Eye (tissue), 1 donor: ENCODE measurements around the gene ACOXL.
A peak's percentile ranks its signal among the peaks of the same experiment; 100 is the strongest.

Source experiments
- DNase-seq: peaks from one replicate; pipeline ENCODE4 v3.0.0-alpha.2; 2015

Gene ACOXL

DNA sequence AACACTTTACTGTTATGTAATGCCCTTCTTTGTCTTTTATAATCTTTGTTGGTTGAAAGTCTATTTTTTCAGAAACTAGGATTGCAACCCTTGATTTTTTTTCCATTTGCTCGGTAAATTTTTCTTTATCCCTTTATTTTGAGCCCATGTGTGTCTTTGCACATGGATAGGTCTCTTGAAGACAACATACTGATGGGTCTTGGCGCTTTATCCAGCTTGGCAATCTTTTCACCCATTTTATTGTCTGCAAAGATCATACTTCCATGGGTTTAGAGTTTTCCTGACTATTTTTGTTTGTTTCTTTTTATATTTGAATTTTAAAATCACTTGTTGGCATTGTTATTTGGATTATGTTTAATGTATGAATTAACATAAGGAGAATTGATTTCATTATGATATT is 27.0 kb downstream of the ACOXL start:
- DNase-seq = no peak

- DNase-seq = no peak
Observed at GRCh38 chr2:110764931-110765330, 32.6 kb downstream of the ACOXL start.

- no peak for DNase-seq
Observed at GRCh38 chr2:110766291-110766690, 33.9 kb downstream of the ACOXL start.

- no peak for DNase-seq
Observed at GRCh38 chr2:110768591-110768990, 36.2 kb downstream of the ACOXL start.

- peak; percentile 93 for DNase-seq
Observed at GRCh38 chr2:110770404-110770958, 38.1 kb downstream of the ACOXL start.

GRCh38 chr2:110770959-110771431 is 38.6 kb downstream of the ACOXL start:
- no peak for DNase-seq

DNA sequence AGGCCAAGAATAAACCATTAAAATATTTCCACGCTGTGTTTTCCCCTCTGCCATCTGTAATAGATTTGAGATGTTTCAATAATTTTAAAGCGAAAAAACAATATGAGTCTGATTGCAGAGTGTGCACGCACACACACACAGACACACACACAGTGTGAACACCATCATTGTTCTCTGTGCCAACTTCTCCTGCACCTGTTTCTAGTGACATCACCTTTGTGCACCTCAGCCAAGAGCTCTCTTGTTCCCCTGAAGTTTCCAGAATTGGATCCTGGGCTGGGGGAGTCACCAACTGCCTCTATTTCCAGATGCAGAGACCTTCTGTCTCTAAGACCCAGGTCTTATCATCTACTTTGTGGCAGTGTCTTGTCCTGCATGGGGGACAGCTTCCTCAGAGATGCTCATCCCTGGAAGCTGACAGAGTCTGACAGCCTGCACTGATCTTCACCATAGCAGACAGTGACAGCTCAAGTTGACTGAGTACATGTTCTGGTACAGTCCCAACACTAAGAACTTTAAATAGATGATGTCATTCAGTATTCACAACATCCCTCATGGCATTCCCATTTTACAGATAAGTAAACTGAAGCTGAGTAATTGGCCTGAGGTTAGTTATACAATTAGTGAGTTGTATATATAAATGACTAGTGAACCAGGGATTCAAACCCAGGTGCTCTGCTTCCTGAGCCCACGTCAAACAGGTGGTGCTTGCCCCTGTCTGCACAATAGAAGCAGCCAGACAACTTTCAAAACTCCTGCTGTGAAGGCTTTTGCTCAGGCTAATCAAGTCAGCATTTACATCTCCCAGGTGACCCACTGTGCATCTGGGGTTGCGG is 39.4 kb downstream of the ACOXL start:
- DNase-seq = no peak

DNA sequence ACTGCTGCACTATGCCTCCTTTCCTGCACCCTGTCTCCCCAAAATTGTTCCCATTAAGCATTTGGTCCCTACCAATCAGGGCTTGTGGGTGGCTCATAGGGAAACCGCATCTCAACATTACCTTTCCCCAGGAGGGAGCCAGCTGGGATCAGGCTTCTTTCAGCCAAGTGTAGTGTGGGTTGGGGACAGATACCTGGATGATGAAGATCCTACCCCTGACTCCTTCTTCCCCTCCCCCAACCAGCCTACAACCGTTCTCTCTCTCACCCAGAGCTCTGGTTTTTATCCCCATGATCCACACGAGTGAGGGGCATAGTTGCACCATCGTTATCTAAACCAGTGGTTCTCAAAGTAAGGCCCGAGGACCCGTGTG is 40.0 kb downstream of the ACOXL start:
- DNase-seq = no peak

- DNase-seq = no peak
Observed at GRCh38 chr2:110773401-110773921, 41.1 kb downstream of the ACOXL start.

DNA sequence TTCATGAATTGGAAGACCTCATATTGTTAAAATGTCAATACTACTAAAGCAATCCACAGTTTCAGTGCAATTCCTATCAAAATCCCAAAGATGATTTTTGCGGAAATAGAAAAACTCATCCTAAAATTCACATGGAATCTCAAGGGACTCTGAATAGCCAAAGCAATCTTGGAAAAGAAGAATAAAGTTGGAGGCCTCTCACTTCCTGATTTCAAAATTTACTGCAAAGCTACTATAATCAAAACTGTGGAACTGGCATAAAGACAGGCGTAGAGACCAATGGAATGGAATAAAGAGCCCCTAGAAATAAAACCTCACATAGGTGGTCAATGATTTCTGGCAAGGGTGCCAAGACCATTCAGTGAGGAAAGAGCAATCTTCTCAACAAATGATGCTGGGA is 42.3 kb downstream of the ACOXL start:
- no peak for DNase-seq

GRCh38 chr2:110777531-110778311 is 45.3 kb downstream of the ACOXL start:
- no peak for DNase-seq

- DNase-seq = no peak
Observed at GRCh38 chr2:110780461-110780860, 48.1 kb downstream of the ACOXL start.

DNA sequence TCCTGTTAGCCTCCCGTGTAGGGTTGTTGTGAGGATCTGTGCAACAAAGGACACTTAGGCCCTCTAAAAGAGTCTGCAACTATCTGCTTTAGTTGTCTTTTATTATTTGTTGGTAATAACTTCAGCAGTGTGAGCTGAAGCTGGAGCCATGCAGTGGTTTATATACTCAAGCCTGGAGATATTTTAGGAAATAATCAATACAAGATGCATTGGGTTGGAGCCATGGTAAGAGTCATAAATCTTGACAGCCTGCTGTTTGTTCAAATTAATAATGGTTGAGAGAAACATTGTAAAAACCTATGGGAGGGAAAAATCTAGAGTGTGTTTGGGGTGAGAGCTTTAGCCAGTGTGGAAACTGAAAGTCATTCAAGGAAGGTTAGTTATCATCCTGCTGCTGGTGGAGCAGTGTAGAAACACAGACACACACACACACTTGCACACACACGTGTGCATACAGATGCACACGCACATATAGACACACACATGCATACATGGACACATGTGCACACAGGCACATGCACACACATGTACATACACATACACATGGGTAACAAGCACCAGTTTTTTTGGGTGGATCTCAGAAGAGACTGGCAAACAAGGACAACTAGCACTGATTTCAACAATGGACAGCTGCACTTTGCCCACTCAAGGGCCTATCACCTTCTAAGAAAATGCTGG is 51.0 kb downstream of the ACOXL start:
- peak; percentile 55 for DNase-seq

GRCh38 chr2:110784047-110784631 is 51.8 kb downstream of the ACOXL start:
- no peak for DNase-seq

DNA sequence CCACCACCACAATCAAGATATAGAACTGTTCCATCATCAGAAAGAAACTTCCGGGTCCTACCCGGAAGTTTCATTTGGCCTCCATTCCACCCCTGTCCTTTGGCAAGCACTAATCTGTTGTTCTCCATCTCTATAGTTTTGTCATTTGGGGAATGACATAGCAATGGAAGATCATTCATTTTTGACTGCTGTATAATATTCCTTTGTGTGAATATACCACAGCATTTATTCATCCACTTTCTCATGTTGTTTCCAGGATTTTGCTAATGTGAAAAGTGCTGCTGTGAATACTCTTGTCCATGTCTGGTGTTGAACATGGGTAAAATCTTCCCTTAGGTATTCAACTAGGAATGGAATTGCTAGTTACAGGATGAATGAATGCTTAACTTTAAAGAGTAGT is 53.1 kb downstream of the ACOXL start:
- DNase-seq = no peak

GRCh38 chr2:110788976-110789375 is 56.6 kb downstream of the ACOXL start:
- no peak for DNase-seq

DNA sequence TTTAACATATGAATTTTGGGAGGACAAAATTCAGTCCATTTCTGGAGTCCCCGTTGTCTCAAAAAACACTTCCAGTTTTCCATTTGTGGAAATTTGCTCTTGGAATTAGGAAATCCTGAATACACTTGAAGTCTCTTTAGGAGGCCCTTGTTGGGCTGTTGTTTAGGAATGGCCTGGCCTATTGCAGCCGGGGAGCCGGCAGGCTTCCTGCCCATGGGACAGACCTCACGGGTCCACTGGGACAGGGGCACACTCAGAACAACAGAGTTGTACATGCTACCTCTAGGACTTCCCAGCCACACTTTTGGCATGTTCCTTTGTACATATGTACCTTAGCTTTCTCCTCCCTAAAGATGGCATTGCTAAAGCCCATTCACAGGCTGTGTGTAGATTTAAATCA is 57.3 kb downstream of the ACOXL start:
- no peak for DNase-seq

GRCh38 chr2:110790907-110791306 is 58.5 kb downstream of the ACOXL start:
- DNase-seq = no peak

DNA sequence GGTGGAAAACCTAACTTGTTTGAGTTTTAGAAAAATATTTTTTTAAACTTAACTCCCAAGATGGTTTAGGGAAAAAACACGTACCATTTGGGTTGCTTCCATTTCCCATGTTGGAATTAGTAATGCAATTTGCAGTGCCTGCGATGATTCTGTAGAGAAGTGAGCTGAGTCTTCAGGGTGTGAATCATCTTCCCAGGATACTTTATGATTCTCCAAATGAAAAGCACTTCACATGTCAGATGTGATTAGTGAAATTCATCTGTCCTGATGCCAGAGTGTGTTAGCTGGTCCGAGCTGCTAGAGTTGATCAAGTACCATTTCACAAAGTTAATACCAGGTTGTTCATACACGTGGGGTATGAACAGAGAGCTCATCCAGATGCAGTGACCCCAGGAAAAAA is 59.1 kb downstream of the ACOXL start:
- no peak for DNase-seq

DNA sequence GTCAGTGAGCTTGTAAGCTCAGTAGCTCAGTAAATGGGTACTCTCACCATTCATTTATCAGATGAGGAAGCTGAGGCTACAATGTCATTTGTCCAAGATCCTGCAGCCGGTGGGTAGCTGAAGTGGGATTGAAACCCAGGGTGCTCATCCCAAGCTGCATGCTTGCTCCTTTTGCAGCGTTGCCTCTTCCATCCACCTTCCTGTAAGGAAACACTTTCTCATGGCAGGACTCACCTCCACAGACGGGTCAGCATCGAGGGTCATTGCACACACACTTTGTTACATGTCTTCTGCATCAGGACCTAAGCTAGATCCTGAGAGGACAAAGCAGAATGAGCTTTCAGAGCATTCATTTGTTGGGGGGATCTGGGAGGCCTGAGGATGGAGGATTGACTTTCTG is 60.7 kb downstream of the ACOXL start:
- DNase-seq = no peak

GRCh38 chr2:110794390-110794789 is 62.0 kb downstream of the ACOXL start:
- no peak for DNase-seq

- DNase-seq = no peak
Observed at GRCh38 chr2:110794951-110795350, 62.6 kb downstream of the ACOXL start.
